NB4 (cell line): Measurements from ENCODE around the gene SIGLEC1.

Source experiments
- DNase-seq: peaks from one replicate; pipeline ENCODE4 v3.0.0; 2010; ENCODE audit warnings: low read depth
- H3K4me3 ChIP-seq: one replicate; pipeline ENCODE4 v1.5.1; 2011; ENCODE audit warnings: mild to moderate bottlenecking, low read depth, low read length, moderate library complexity
- CTCF ChIP-seq: IDR thresholded peaks from one replicate; pipeline ENCODE4 v1.5.1; 2012; ENCODE audit warnings: low read depth, low read length
- MAX ChIP-seq: IDR thresholded peaks from 2 replicates; pipeline ENCODE4 v1.6.1; 2011; ENCODE audit warnings: low read depth, low read length
- MYC ChIP-seq: IDR thresholded peaks from 2 replicates; pipeline ENCODE4 v1.6.1; 2011; ENCODE audit warnings: low read depth, low read length
- POLR2A ChIP-seq: IDR thresholded peaks from 2 replicates; pipeline ENCODE4 v1.6.1; 2011; ENCODE audit warnings: mild to moderate bottlenecking; ENCODE audit not compliant: insufficient read length; ENCODE audit errors: extremely low read depth

The SIGLEC1 gene

GRCh38 chr20:3691897-3692296, 20.5 kb downstream of the SIGLEC1 start:
- no peak for DNase-seq
- TF ChIP-seq POLR2A = no peak
- TF ChIP-seq MYC = no peak
- H3K4me3 ChIP-seq = no peak overlapping the region

- DNase-seq = no peak
- no peak overlapping the region for H3K4me3 ChIP-seq
- TF ChIP-seq CTCF (no peak), MAX (no peak)
Measured at GRCh38 chr20:3691306-3691705, 21.1 kb downstream of the SIGLEC1 start.

- DNase-seq = no peak
- TF ChIP-seq MYC (no peak), POLR2A (no peak), CTCF (no peak), MAX (no peak)
- H3K4me3 ChIP-seq = no peak overlapping the region
Measured at GRCh38 chr20:3690413-3690812, 22.0 kb downstream of the SIGLEC1 start.

GRCh38 chr20:3689978-3690377, 22.4 kb downstream of the SIGLEC1 start:
- H3K4me3 ChIP-seq = no peak overlapping the region
- no peak for TF ChIP-seq POLR2A
- no peak for TF ChIP-seq MAX
- no peak for TF ChIP-seq CTCF
- no peak for TF ChIP-seq MYC
- DNase-seq = no peak

- TF ChIP-seq POLR2A (no peak), MYC (no peak), MAX (peak; percentile 59; the same call in 1 of the 2 replicates), CTCF (no peak)
Measured at GRCh38 chr20:3687655-3688054, 24.7 kb downstream of the SIGLEC1 start.

GRCh38 chr20:3686867-3687321, 25.5 kb downstream of the SIGLEC1 start:
- no peak for DNase-seq
- TF ChIP-seq CTCF (no peak), MYC (no peak), POLR2A (no peak), MAX (no peak)
- H3K4me3 ChIP-seq = no peak overlapping the region

More at GRCh38 chr20:3687655-3688054, 24.7 kb downstream of the SIGLEC1 start:
- no peak overlapping the region for H3K4me3 ChIP-seq
- peak; percentile 40 for DNase-seq
